ENCODE measurements around the gene ATP11B. TPM values are rescaled to one million over a fixed set of nuclear protein-coding genes. Genes with fewer than 3 reads are reported as not detected.

ATP11B gene
- polyA plus RNA-seq, 4 donors, result 7.0 to 41.3 (median 13.4) TPM

- no peak overlapping the region for H3K4me3 ChIP-seq (ENCODE audit: low read depth in 1 of 3, low read length in 3 of 3)
- no peaks in the 10 kb centered on the region for H3K9me3 ChIP-seq (ENCODE audit: control insufficient read depth in 2 of 2, insufficient read depth in 1 of 2, low read depth in 1 of 2, low read length in 1 of 2)
- no peaks in the 10 kb centered on the region for H3K4me1 ChIP-seq (ENCODE audit: control insufficient read depth in 3 of 3, insufficient read depth in 2 of 3, low read depth in 1 of 3, low read length in 2 of 3)
- no peaks in the 10 kb centered on the region for H3K27me3 ChIP-seq (ENCODE audit: control insufficient read depth in 3 of 3, insufficient read depth in 3 of 3, low read length in 3 of 3)
- FAIRE-seq, result no peak
- H3K36me3 ChIP-seq (ENCODE audit: control insufficient read depth in 3 of 3, insufficient read depth in 2 of 3, low read depth in 1 of 3, low read length in 3 of 3), result peaks cover 0 to 18% (median 4%) of the 10 kb centered on the region in 3 donors
- no peak overlapping the region for H3K27ac ChIP-seq (ENCODE audit: low read depth in 1 of 3, low read length in 2 of 3)
- WGBS, 3 donors, result 63 to 89% (median 88%) methylated on average over 5 of the region's 5 CpGs
- no peak for DNase-seq
These were observed 119.2 kb downstream of the ATP11B start for GRCh38 chr3:182912474-182912873.

- Histone ChIP-seq H3K36me3 (ENCODE audit: control insufficient read depth in 3 of 3, insufficient read depth in 2 of 3, low read depth in 1 of 3, low read length in 3 of 3) (peaks cover 0 to 14% (median 4%) of the 10 kb centered on the region in 3 donors), H3K4me3 (ENCODE audit: low read depth in 1 of 3, low read length in 3 of 3) (no peak overlapping the region), H3K4me1 (ENCODE audit: control insufficient read depth in 3 of 3, insufficient read depth in 2 of 3, low read depth in 1 of 3, low read length in 2 of 3) (no peaks in the 10 kb centered on the region), H3K27me3 (ENCODE audit: control insufficient read depth in 3 of 3, insufficient read depth in 3 of 3, low read length in 3 of 3) (no peaks in the 10 kb centered on the region), H3K9me3 (ENCODE audit: control insufficient read depth in 2 of 2, insufficient read depth in 1 of 2, low read depth in 1 of 2, low read length in 1 of 2) (no peaks in the 10 kb centered on the region), H3K27ac (ENCODE audit: low read depth in 1 of 3, low read length in 2 of 3) (no peak overlapping the region)
- FAIRE-seq (no peak), DNase-seq (peak in 1 of 2 donors; percentile 42)
- WGBS, 3 donors, result 64 to 67% (median 66%) methylated on average over 4 of the region's 4 CpGs
These were observed 120.6 kb downstream of the ATP11B start for GRCh38 chr3:182913889-182914288.

- FAIRE-seq (no peak), DNase-seq (no peak)
- no peaks in the 10 kb centered on the region for H3K4me1 ChIP-seq (ENCODE audit: control insufficient read depth in 3 of 3, insufficient read depth in 2 of 3, low read depth in 1 of 3, low read length in 2 of 3)
- 73 to 96% (median 85%) methylated on average over 1 of the region's 1 CpG for WGBS, 3 donors
- H3K4me3 ChIP-seq (ENCODE audit: low read depth in 1 of 3, low read length in 3 of 3), result no peak overlapping the region
- peaks cover 0 to 14% (median 4%) of the 10 kb centered on the region in 3 donors for H3K36me3 ChIP-seq (ENCODE audit: control insufficient read depth in 3 of 3, insufficient read depth in 2 of 3, low read depth in 1 of 3, low read length in 3 of 3)
- no peaks in the 10 kb centered on the region for H3K27me3 ChIP-seq (ENCODE audit: control insufficient read depth in 3 of 3, insufficient read depth in 3 of 3, low read length in 3 of 3)
- H3K27ac ChIP-seq (ENCODE audit: low read depth in 1 of 3, low read length in 2 of 3), result no peak overlapping the region
- no peaks in the 10 kb centered on the region for H3K9me3 ChIP-seq (ENCODE audit: control insufficient read depth in 2 of 2, insufficient read depth in 1 of 2, low read depth in 1 of 2, low read length in 1 of 2)
These were observed 121.0 kb downstream of the ATP11B start for GRCh38 chr3:182914341-182914740.

- H3K27ac ChIP-seq (ENCODE audit: low read depth in 1 of 3, low read length in 2 of 3), result no peak overlapping the region
- WGBS, 3 donors, result 77 to 81% (median 80%) methylated on average over 3 of the region's 3 CpGs
- peaks cover 5 to 7% (median 6%) of the 10 kb centered on the region in 3 donors for H3K36me3 ChIP-seq (ENCODE audit: control insufficient read depth in 3 of 3, insufficient read depth in 2 of 3, low read depth in 1 of 3, low read length in 3 of 3)
- no peaks in the 10 kb centered on the region for H3K27me3 ChIP-seq (ENCODE audit: control insufficient read depth in 3 of 3, insufficient read depth in 3 of 3, low read length in 3 of 3)
- H3K9me3 ChIP-seq (ENCODE audit: control insufficient read depth in 2 of 2, insufficient read depth in 1 of 2, low read depth in 1 of 2, low read length in 1 of 2), result no peaks in the 10 kb centered on the region
- H3K4me1 ChIP-seq (ENCODE audit: control insufficient read depth in 3 of 3, insufficient read depth in 2 of 3, low read depth in 1 of 3, low read length in 2 of 3), result peaks cover 0 to 10% (median 0%) of the 10 kb centered on the region in 3 donors
- no peak for FAIRE-seq
- H3K4me3 ChIP-seq (ENCODE audit: low read depth in 1 of 3, low read length in 3 of 3), result no peak overlapping the region
- DNase-seq, result no peak
These were observed 123.8 kb downstream of the ATP11B start for GRCh38 chr3:182917134-182917533.

DNA sequence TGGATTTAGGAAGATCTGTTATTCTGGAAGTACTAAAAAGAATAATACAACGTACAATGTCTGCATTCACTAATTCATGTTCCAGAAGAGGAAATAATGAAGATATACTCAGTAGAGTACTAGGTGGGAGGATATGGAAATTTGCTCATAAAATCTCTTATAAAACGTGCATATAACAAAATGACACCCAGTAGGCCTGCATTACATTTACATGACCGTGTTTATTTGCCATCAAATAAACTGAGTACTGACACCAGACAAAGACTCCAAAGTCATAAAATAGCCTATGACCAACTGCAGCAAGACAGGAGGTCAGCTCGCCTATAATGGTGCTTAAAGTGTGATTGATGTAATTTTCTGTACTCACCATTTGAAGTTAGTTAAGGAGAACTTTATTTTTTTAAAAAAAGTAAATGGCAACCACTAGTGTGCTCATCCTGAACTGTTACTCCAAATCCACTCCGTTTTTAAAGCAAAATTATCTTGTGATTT, 126.6 kb downstream of the ATP11B start:
- Histone ChIP-seq H3K9me3 (ENCODE audit: control insufficient read depth in 2 of 2, insufficient read depth in 1 of 2, low read depth in 1 of 2, low read length in 1 of 2) (no peaks in the 10 kb centered on the region), H3K27me3 (ENCODE audit: control insufficient read depth in 3 of 3, insufficient read depth in 3 of 3, low read length in 3 of 3) (no peaks in the 10 kb centered on the region), H3K36me3 (ENCODE audit: control insufficient read depth in 3 of 3, insufficient read depth in 2 of 3, low read depth in 1 of 3, low read length in 3 of 3) (peaks cover 3 to 5% (median 4%) of the 10 kb centered on the region in 3 donors), H3K27ac (ENCODE audit: low read depth in 1 of 3, low read length in 2 of 3) (no peak overlapping the region), H3K4me1 (ENCODE audit: control insufficient read depth in 3 of 3, insufficient read depth in 2 of 3, low read depth in 1 of 3, low read length in 2 of 3) (peaks cover 0 to 10% (median 0%) of the 10 kb centered on the region in 3 donors), H3K4me3 (ENCODE audit: low read depth in 1 of 3, low read length in 3 of 3) (no peak overlapping the region)
- WGBS, 3 donors, result 86 to 90% (median 90%) methylated on average over 5 of the region's 5 CpGs
- no peak for FAIRE-seq
- no peak for DNase-seq

DNA sequence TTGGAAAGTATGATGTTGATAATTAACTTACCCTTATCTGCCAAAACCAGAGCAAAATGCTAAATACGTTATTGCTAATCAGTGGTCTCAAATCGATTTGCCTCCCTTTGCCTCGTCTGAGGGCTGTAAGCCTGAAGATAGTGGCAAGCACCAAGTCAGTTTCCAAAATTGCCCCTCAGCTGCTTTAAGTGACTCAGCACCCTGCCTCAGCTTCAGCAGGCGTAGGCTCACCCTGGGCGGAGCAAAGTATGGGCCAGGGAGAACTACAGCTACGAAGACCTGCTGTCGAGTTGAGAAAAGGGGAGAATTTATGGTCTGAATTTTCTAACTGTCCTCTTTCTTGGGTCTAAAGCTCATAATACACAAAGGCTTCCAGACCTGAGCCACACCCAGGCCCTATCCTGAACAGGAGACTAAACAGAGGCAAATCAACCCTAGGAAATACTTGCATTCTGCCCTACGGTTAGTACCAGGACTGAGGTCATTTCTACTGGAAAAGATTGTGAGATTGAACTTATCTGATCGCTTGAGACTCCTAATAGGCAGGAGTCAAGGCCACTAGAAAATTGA, 127.3 kb downstream of the ATP11B start:
- peaks cover 3 to 5% (median 4%) of the 10 kb centered on the region in 3 donors for H3K36me3 ChIP-seq (ENCODE audit: control insufficient read depth in 3 of 3, insufficient read depth in 2 of 3, low read depth in 1 of 3, low read length in 3 of 3)
- H3K4me3 ChIP-seq (ENCODE audit: low read depth in 1 of 3, low read length in 3 of 3), result no peak overlapping the region
- no peaks in the 10 kb centered on the region for H3K27me3 ChIP-seq (ENCODE audit: control insufficient read depth in 3 of 3, insufficient read depth in 3 of 3, low read length in 3 of 3)
- FAIRE-seq (no peak), DNase-seq (peak in 1 of 2 donors; percentile 69)
- H3K27ac ChIP-seq (ENCODE audit: low read depth in 1 of 3, low read length in 2 of 3), result peak overlapping the region in 1 of 3 donors; percentile 13
- peaks cover 0 to 10% (median 0%) of the 10 kb centered on the region in 3 donors for H3K4me1 ChIP-seq (ENCODE audit: control insufficient read depth in 3 of 3, insufficient read depth in 2 of 3, low read depth in 1 of 3, low read length in 2 of 3)
- 64 to 69% (median 67%) methylated on average over 9 of the region's 9 CpGs for WGBS, 3 donors
- H3K9me3 ChIP-seq (ENCODE audit: control insufficient read depth in 2 of 2, insufficient read depth in 1 of 2, low read depth in 1 of 2, low read length in 1 of 2), result no peaks in the 10 kb centered on the region

DNA sequence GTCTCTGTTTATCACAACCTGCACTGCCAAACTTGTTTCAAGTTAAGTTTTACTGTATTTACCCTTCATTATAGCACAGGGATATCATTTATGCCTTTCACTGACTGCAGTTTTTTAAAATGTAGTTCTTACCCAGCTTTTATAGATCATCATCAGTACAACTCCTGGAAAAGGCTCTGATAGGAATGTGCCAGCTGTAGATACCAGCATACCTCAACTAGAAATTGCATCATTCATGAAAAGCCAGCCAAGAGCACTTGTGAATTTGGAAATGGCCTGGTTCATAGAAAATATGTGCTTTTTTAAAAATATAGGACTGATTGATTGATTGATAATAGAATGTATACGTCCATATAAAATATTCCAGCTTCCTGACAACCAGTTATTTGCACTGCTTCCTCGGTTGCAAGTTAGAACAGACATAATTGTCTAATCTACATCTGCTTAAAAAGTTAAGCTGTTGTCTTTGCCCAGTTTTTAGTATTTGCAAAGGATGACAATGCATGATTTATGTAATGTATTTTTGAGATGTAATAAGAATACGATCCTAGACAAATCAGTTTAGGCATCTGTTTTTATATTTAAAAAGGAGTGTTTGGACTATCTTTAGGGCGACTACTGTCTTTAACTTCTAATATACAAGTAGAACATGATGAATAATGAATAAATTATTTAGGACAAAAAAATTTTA, 128.5 kb downstream of the ATP11B start:
- 88 to 89% (median 88%) methylated on average over 4 of the region's 4 CpGs for WGBS, 3 donors
- peaks cover 0 to 10% (median 0%) of the 10 kb centered on the region in 3 donors for H3K4me1 ChIP-seq (ENCODE audit: control insufficient read depth in 3 of 3, insufficient read depth in 2 of 3, low read depth in 1 of 3, low read length in 2 of 3)
- no peak overlapping the region for H3K4me3 ChIP-seq (ENCODE audit: low read depth in 1 of 3, low read length in 3 of 3)
- DNase-seq (no peak), FAIRE-seq (no peak)
- no peaks in the 10 kb centered on the region for H3K27me3 ChIP-seq (ENCODE audit: control insufficient read depth in 3 of 3, insufficient read depth in 3 of 3, low read length in 3 of 3)
- no peak overlapping the region for H3K27ac ChIP-seq (ENCODE audit: low read depth in 1 of 3, low read length in 2 of 3)
- H3K36me3 ChIP-seq (ENCODE audit: control insufficient read depth in 3 of 3, insufficient read depth in 2 of 3, low read depth in 1 of 3, low read length in 3 of 3), result peaks cover 3 to 5% (median 3%) of the 10 kb centered on the region in 3 donors
- no peaks in the 10 kb centered on the region for H3K9me3 ChIP-seq (ENCODE audit: control insufficient read depth in 2 of 2, insufficient read depth in 1 of 2, low read depth in 1 of 2, low read length in 1 of 2)

- no peaks in the 10 kb centered on the region for H3K27me3 ChIP-seq (ENCODE audit: control insufficient read depth in 3 of 3, insufficient read depth in 3 of 3, low read length in 3 of 3)
- no peak overlapping the region for H3K27ac ChIP-seq (ENCODE audit: low read depth in 1 of 3, low read length in 2 of 3)
- peaks cover 0 to 4% (median 0%) of the 10 kb centered on the region in 3 donors for H3K4me1 ChIP-seq (ENCODE audit: control insufficient read depth in 3 of 3, insufficient read depth in 2 of 3, low read depth in 1 of 3, low read length in 2 of 3)
- H3K4me3 ChIP-seq (ENCODE audit: low read depth in 1 of 3, low read length in 3 of 3), result no peak overlapping the region
- H3K36me3 ChIP-seq (ENCODE audit: control insufficient read depth in 3 of 3, insufficient read depth in 2 of 3, low read depth in 1 of 3, low read length in 3 of 3), result peaks cover 2 to 4% (median 2%) of the 10 kb centered on the region in 3 donors
- no peak for DNase-seq
- H3K9me3 ChIP-seq (ENCODE audit: control insufficient read depth in 2 of 2, insufficient read depth in 1 of 2, low read depth in 1 of 2, low read length in 1 of 2), result no peaks in the 10 kb centered on the region
- no peak for FAIRE-seq
- 74 to 94% (median 83%) methylated on average over 4 of the region's 4 CpGs for WGBS, 3 donors
These were observed 132.1 kb downstream of the ATP11B start for GRCh38 chr3:182925330-182925943.

Measured in small intestine (tissue), 7 donors.